ENCODE measurements around the gene PKNOX2.

The PKNOX2 gene

GRCh38 chr11:125416981-125417935 lies 252.7 kb downstream of the PKNOX2 start:
- H3K9me3 Mint-ChIP-seq, result no peaks in the 10 kb centered on the region
- no peak for DNase-seq (ENCODE audit: low spot score)
- H3K27me3 Mint-ChIP-seq (ENCODE audit: low read depth), result no peaks in the 10 kb centered on the region
- H3K27ac Mint-ChIP-seq, result no peak overlapping the region
- no peaks in the 10 kb centered on the region for H3K4me1 Mint-ChIP-seq (ENCODE audit: low read depth)
- no peak overlapping the region for H3K4me3 Mint-ChIP-seq
- no peaks in the 10 kb centered on the region for H3K36me3 Mint-ChIP-seq (ENCODE audit: low read depth)

GRCh38 chr11:125418396-125418795 lies 253.8 kb downstream of the PKNOX2 start:
- no peaks in the 10 kb centered on the region for H3K4me1 Mint-ChIP-seq (ENCODE audit: low read depth)
- H3K27ac Mint-ChIP-seq, result no peak overlapping the region
- no peaks in the 10 kb centered on the region for H3K27me3 Mint-ChIP-seq (ENCODE audit: low read depth)
- no peak overlapping the region for H3K4me3 Mint-ChIP-seq
- H3K9me3 Mint-ChIP-seq, result no peaks in the 10 kb centered on the region
- H3K36me3 Mint-ChIP-seq (ENCODE audit: low read depth), result no peaks in the 10 kb centered on the region
- no peak for DNase-seq (ENCODE audit: low spot score)

- DNase-seq (ENCODE audit: low spot score), result no peak
- no peak overlapping the region for H3K27ac Mint-ChIP-seq
Measured at GRCh38 chr11:125422681-125423080, 258.1 kb downstream of the PKNOX2 start.

GRCh38 chr11:125423247-125423849 lies 258.8 kb downstream of the PKNOX2 start:
- Mint-ChIP-seq H3K27ac (no peak overlapping the region), H3K27me3 (ENCODE audit: low read depth) (no peaks in the 10 kb centered on the region), H3K9me3 (no peaks in the 10 kb centered on the region), H3K4me1 (ENCODE audit: low read depth) (no peaks in the 10 kb centered on the region), H3K36me3 (ENCODE audit: low read depth) (no peaks in the 10 kb centered on the region), H3K4me3 (no peak overlapping the region)
- DNase-seq (ENCODE audit: low spot score), result no peak

More at GRCh38 chr11:125422681-125423080, 258.1 kb downstream of the PKNOX2 start:
- no peaks in the 10 kb centered on the region for H3K9me3 Mint-ChIP-seq
- H3K36me3 Mint-ChIP-seq (ENCODE audit: low read depth), result no peaks in the 10 kb centered on the region
- H3K4me3 Mint-ChIP-seq, result no peak overlapping the region
- H3K27me3 Mint-ChIP-seq (ENCODE audit: low read depth), result no peaks in the 10 kb centered on the region
- H3K4me1 Mint-ChIP-seq (ENCODE audit: low read depth), result no peaks in the 10 kb centered on the region

GRCh38 chr11:125425601-125426000 lies 261.1 kb downstream of the PKNOX2 start:
- H3K9me3 Mint-ChIP-seq, result no peaks in the 10 kb centered on the region
- H3K27ac Mint-ChIP-seq, result no peak overlapping the region
- no peak overlapping the region for H3K4me3 Mint-ChIP-seq
- DNase-seq (ENCODE audit: low spot score), result no peak
- no peaks in the 10 kb centered on the region for H3K27me3 Mint-ChIP-seq (ENCODE audit: low read depth)
- no peaks in the 10 kb centered on the region for H3K4me1 Mint-ChIP-seq (ENCODE audit: low read depth)
- no peaks in the 10 kb centered on the region for H3K36me3 Mint-ChIP-seq (ENCODE audit: low read depth)

- no peaks in the 10 kb centered on the region for H3K27me3 Mint-ChIP-seq (ENCODE audit: low read depth)
- no peaks in the 10 kb centered on the region for H3K36me3 Mint-ChIP-seq (ENCODE audit: low read depth)
- H3K9me3 Mint-ChIP-seq, result no peaks in the 10 kb centered on the region
- DNase-seq (ENCODE audit: low spot score), result no peak
- no peak overlapping the region for H3K27ac Mint-ChIP-seq
- H3K4me1 Mint-ChIP-seq (ENCODE audit: low read depth), result no peaks in the 10 kb centered on the region
- no peak overlapping the region for H3K4me3 Mint-ChIP-seq
Measured at GRCh38 chr11:125426818-125427528, 262.4 kb downstream of the PKNOX2 start.

- Mint-ChIP-seq H3K36me3 (ENCODE audit: low read depth) (no peaks in the 10 kb centered on the region), H3K27me3 (ENCODE audit: low read depth) (peaks cover 3% of the 10 kb centered on the region), H3K4me3 (no peak overlapping the region), H3K4me1 (ENCODE audit: low read depth) (no peaks in the 10 kb centered on the region), H3K27ac (no peak overlapping the region), H3K9me3 (no peaks in the 10 kb centered on the region)
- no peak for DNase-seq (ENCODE audit: low spot score)
Measured at GRCh38 chr11:125428486-125429173, 264.1 kb downstream of the PKNOX2 start.

GRCh38 chr11:125429174-125429707 lies 264.7 kb downstream of the PKNOX2 start:
- Mint-ChIP-seq H3K4me1 (ENCODE audit: low read depth) (no peaks in the 10 kb centered on the region), H3K4me3 (no peak overlapping the region), H3K9me3 (no peaks in the 10 kb centered on the region), H3K27me3 (ENCODE audit: low read depth) (peaks cover 3% of the 10 kb centered on the region), H3K27ac (no peak overlapping the region), H3K36me3 (ENCODE audit: low read depth) (no peaks in the 10 kb centered on the region)
- no peak for DNase-seq (ENCODE audit: low spot score)

GRCh38 chr11:125429807-125430678 lies 265.5 kb downstream of the PKNOX2 start:
- H3K27ac Mint-ChIP-seq, result no peak overlapping the region
- H3K36me3 Mint-ChIP-seq (ENCODE audit: low read depth), result no peaks in the 10 kb centered on the region
- no peak overlapping the region for H3K4me3 Mint-ChIP-seq
- H3K9me3 Mint-ChIP-seq, result no peaks in the 10 kb centered on the region
- DNase-seq (ENCODE audit: low spot score), result no peak
- no peaks in the 10 kb centered on the region for H3K4me1 Mint-ChIP-seq (ENCODE audit: low read depth)
- H3K27me3 Mint-ChIP-seq (ENCODE audit: low read depth), result peaks cover 3% of the 10 kb centered on the region

- no peak overlapping the region for H3K27ac Mint-ChIP-seq
- no peak overlapping the region for H3K4me3 Mint-ChIP-seq
- peaks cover 3% of the 10 kb centered on the region for H3K27me3 Mint-ChIP-seq (ENCODE audit: low read depth)
- no peaks in the 10 kb centered on the region for H3K9me3 Mint-ChIP-seq
- no peaks in the 10 kb centered on the region for H3K4me1 Mint-ChIP-seq (ENCODE audit: low read depth)
- no peak for DNase-seq (ENCODE audit: low spot score)
- H3K36me3 Mint-ChIP-seq (ENCODE audit: low read depth), result no peaks in the 10 kb centered on the region
Measured at GRCh38 chr11:125431009-125431408, 266.5 kb downstream of the PKNOX2 start.

- Mint-ChIP-seq H3K9me3 (no peaks in the 10 kb centered on the region), H3K27me3 (ENCODE audit: low read depth) (peaks cover 3% of the 10 kb centered on the region), H3K27ac (no peak overlapping the region), H3K4me1 (ENCODE audit: low read depth) (no peaks in the 10 kb centered on the region), H3K36me3 (ENCODE audit: low read depth) (no peaks in the 10 kb centered on the region), H3K4me3 (no peak overlapping the region)
- no peak for DNase-seq (ENCODE audit: low spot score)
Measured at GRCh38 chr11:125431481-125431880, 266.9 kb downstream of the PKNOX2 start.

GRCh38 chr11:125433454-125434121 lies 269.0 kb downstream of the PKNOX2 start:
- no peak overlapping the region for H3K27ac Mint-ChIP-seq

More at GRCh38 chr11:125433454-125434121, 269.0 kb downstream of the PKNOX2 start:
- no peak overlapping the region for H3K4me3 Mint-ChIP-seq
- no peaks in the 10 kb centered on the region for H3K4me1 Mint-ChIP-seq (ENCODE audit: low read depth)
- H3K27me3 Mint-ChIP-seq (ENCODE audit: low read depth), result peaks cover 3% of the 10 kb centered on the region
- DNase-seq (ENCODE audit: low spot score), result no peak
- no peaks in the 10 kb centered on the region for H3K9me3 Mint-ChIP-seq
- H3K36me3 Mint-ChIP-seq (ENCODE audit: low read depth), result no peaks in the 10 kb centered on the region

Measured in T-helper 2 cell treated with Interferon-gamma antibody and Interleukin-4, amounts not matched to agents 5 μg/mL and 100 μg/mL, for 36 hours (primary cell).